T-helper 2 cell (primary cell): Measurements from ENCODE around the gene TNP2.
A peak's percentile ranks its signal among the peaks of the same experiment; 100 is the strongest.

Source experiments
- DNase-seq, 5 experiments: peaks; one replicate each; pipeline versions ENCODE4 v3.0.0 to v3.0.0-alpha.2; 2012 to 2022

The TNP2 gene

GRCh38 chr16:11276896-11277593 is 7.9 kb upstream of the TNP2 start:
- DNase-seq: no peak

GRCh38 chr16:11276143-11276895 is 7.2 kb upstream of the TNP2 start, which contains the start of gene PRM2:
TSS of gene PRM2 (minus strand) at chr16:11276480. CDS start at chr16:11276370, 110 bp downstream.
- no peak for DNase-seq

GRCh38 chr16:11274964-11275363 is 5.8 kb upstream of the TNP2 start:
- no peak for DNase-seq

GRCh38 chr16:11273721-11274324 is 4.7 kb upstream of the TNP2 start:
- DNase-seq: no peak

GRCh38 chr16:11272921-11273720 is 4.0 kb upstream of the TNP2 start, which contains the start of gene PRM3:
TSS of gene PRM3 (minus strand) at chr16:11273629. CDS start at chr16:11273595, 34 bp downstream.
- no peak for DNase-seq

- DNase-seq: no peak
Observed at GRCh38 chr16:11272484-11272883, 3.4 kb upstream of the TNP2 start.

GRCh38 chr16:11271610-11272009 is 2.5 kb upstream of the TNP2 start:
- DNase-seq: no peak

- DNase-seq: no peak
Observed at GRCh38 chr16:11270602-11271162, 1.6 kb upstream of the TNP2 start.

- DNase-seq: no peak
Observed at GRCh38 chr16:11265124-11265523, 4.0 kb downstream of the TNP2 start.

- DNase-seq: no peak
Observed at GRCh38 chr16:11264155-11264832, 4.8 kb downstream of the TNP2 start.

- DNase-seq: peak in 3 of 5 experiments; percentile 41 to 91 (median 43)
Observed at GRCh38 chr16:11263737-11264136, 5.4 kb downstream of the TNP2 start.

- no peak for DNase-seq
Observed at GRCh38 chr16:11262915-11263314, 6.2 kb downstream of the TNP2 start.

- no peak for DNase-seq
Observed at GRCh38 chr16:11260596-11260966, 8.5 kb downstream of the TNP2 start.

GRCh38 chr16:11259655-11260595 is 9.2 kb downstream of the TNP2 start:
- DNase-seq: no peak

GRCh38 chr16:11258553-11259492 is 10.3 kb downstream of the TNP2 start:
- DNase-seq: peak in 2 of 5 experiments; percentile 42 to 88

- DNase-seq: peak in 3 of 5 experiments; percentile 40 to 82 (median 40)
Observed at GRCh38 chr16:11257131-11257938, 11.8 kb downstream of the TNP2 start.

GRCh38 chr16:11256661-11257130 is 12.4 kb downstream of the TNP2 start:
- peak in 1 of 5 experiments; percentile 75 for DNase-seq
